ENCODE data around the gene FBXL5. TPM values are rescaled to one million over a fixed set of nuclear protein-coding genes. Genes with fewer than 3 reads are reported as not detected.
A peak's percentile ranks its signal among the peaks of the same experiment; 100 is the strongest.

Gene FBXL5
- total and polyA plus RNA-seq, 9 of the 15 experiments (the other 6 are each of a cell fraction or from before 2014, with no cell fraction given): 6.0 to 35.2 (median 22.1) TPM

- TF ChIP-seq ZFP36 (IDR thresholded peaks at IDR 0.05; ENCODE audit: low read depth, low read length, partially characterized antibody): peak; percentile 54
- peak; percentile 34; the same call in 1 of the 2 replicates for TF ChIP-seq SMARCA4 (IDR thresholded peaks at IDR 0.05)
- TF ChIP-seq ZNF830 (CRISPR knock-in tag; IDR thresholded peaks at IDR 0.05): no peak
- TF ChIP-seq XRCC3 (IDR thresholded peaks at IDR 0.05): no peak
- no peak for TF ChIP-seq ADNP (tag; IDR thresholded peaks at IDR 0.05)
- TF ChIP-seq POU5F1 (IDR thresholded peaks at IDR 0.05; ENCODE audit: borderline replicate concordance, low read depth, low read length, partially characterized antibody): no peak
- no peak for TF ChIP-seq POLR3G (IDR thresholded peaks at IDR 0.05; ENCODE audit: extremely low read depth, insufficient read length, insufficient replicate concordance)
- TF ChIP-seq NRF1 (conservative IDR thresholded peaks at IDR 0.05 in 1 of 2, IDR thresholded peaks at IDR 0.05 in 1 of 2): no peak
- TF ChIP-seq SRF (CRISPR knock-in tag; IDR thresholded peaks at IDR 0.05): peak; percentile 93 to 99
- TF ChIP-seq GTF2B (IDR thresholded peaks at IDR 0.05; ENCODE audit: extremely low read depth, insufficient read length): no peak
- TF ChIP-seq HES1 (IDR thresholded peaks at IDR 0.05; ENCODE audit: low read depth): no peak
- no peak for TF ChIP-seq RB1 (IDR thresholded peaks at IDR 0.05; ENCODE audit: low read depth)
- TF ChIP-seq GMEB1 (CRISPR knock-in tag; IDR thresholded peaks at IDR 0.05): no peak
- TF ChIP-seq ZNF3 (CRISPR knock-in tag; IDR thresholded peaks at IDR 0.05): no peak
- TF ChIP-seq FOXO4 (CRISPR knock-in tag; IDR thresholded peaks at IDR 0.05): no peak
- no peak for TF ChIP-seq ARID3B (CRISPR knock-in tag; IDR thresholded peaks at IDR 0.05; ENCODE audit: borderline replicate concordance)
- no peak for TF ChIP-seq NFATC3 (IDR thresholded peaks at IDR 0.05)
- no peak for TF ChIP-seq GTF3C2 (IDR thresholded peaks at IDR 0.05; ENCODE audit: borderline replicate concordance, extremely low read depth, insufficient read length)
Observed at GRCh38 chr4:15677507-15677988, 22.4 kb upstream of the FBXL5 start (continued).
